Medulla oblongata (tissue), 1 donor: ENCODE measurements around the gene TMEM117.

Experiments used
- DNase-seq: peaks from one replicate; pipeline ENCODE4 v3.0.0-alpha.2; 2015; ENCODE audit errors: extremely low spot score

Gene TMEM117

GRCh38 chr12:43835656-43836474 lies at the start of gene TMEM117:
Gene TMEM117, plus strand, starts transcription at chr12:43836081.
- DNase-seq, result peak; percentile 69

GRCh38 chr12:43786899-43787693 lies 48.8 kb upstream of the TMEM117 start:
- DNase-seq, result no peak

- peak; percentile 10 for DNase-seq
Measured at GRCh38 chr12:43789941-43790340, 45.9 kb upstream of the TMEM117 start.

GRCh38 chr12:43795716-43796280 lies 40.1 kb upstream of the TMEM117 start:
- DNase-seq, result no peak

GRCh38 chr12:43797561-43798217 lies 38.2 kb upstream of the TMEM117 start:
- DNase-seq, result no peak

- DNase-seq, result peak; percentile 59
Measured at GRCh38 chr12:43805149-43805859, 30.6 kb upstream of the TMEM117 start.

GRCh38 chr12:43805860-43806736 lies 29.8 kb upstream of the TMEM117 start, which contains the start of gene TWF1:
Gene TWF1, minus strand, starts transcription at chr12:43806317. Its CDS starts 72 bp downstream, at chr12:43806245.
- peak; percentile 88 for DNase-seq

GRCh38 chr12:43806737-43807072 lies 29.2 kb upstream of the TMEM117 start:
- DNase-seq, result no peak

GRCh38 chr12:43807386-43807785 lies 28.5 kb upstream of the TMEM117 start:
- peak; percentile 21 for DNase-seq

- DNase-seq, result no peak
Measured at GRCh38 chr12:43812057-43812456, 23.8 kb upstream of the TMEM117 start.

- no peak for DNase-seq
Measured at GRCh38 chr12:43812926-43813325, 23.0 kb upstream of the TMEM117 start.

- DNase-seq, result no peak
Measured at GRCh38 chr12:43815416-43815815, 20.5 kb upstream of the TMEM117 start.

- DNase-seq, result no peak
Measured at GRCh38 chr12:43816168-43816567, 19.7 kb upstream of the TMEM117 start.

- DNase-seq, result no peak
Measured at GRCh38 chr12:43824207-43824775, 11.6 kb upstream of the TMEM117 start.

GRCh38 chr12:43826681-43827080 lies 9.2 kb upstream of the TMEM117 start:
- DNase-seq, result no peak

GRCh38 chr12:43827093-43827492 lies 8.8 kb upstream of the TMEM117 start:
- no peak for DNase-seq

GRCh38 chr12:43832463-43833168 lies 3.3 kb upstream of the TMEM117 start:
- no peak for DNase-seq

GRCh38 chr12:43835264-43835655 lies 621 bp upstream of the TMEM117 start:
- peak; percentile 21 for DNase-seq

GRCh38 chr12:43836475-43836989 lies 651 bp downstream of the TMEM117 start:
- DNase-seq, result peak; percentile 65
